NCI-H226 (cell line): ENCODE measurements around the gene C16orf86.
"Not testable (repeated sequence)": the region's sequence is repeated elsewhere in the genome, so short reads cannot be mapped to it uniquely, and the experiment has no call there.

Experiments used
- DNase-seq: peaks from one replicate; pipeline ENCODE4 v3.0.0-alpha.2; 2015

Gene C16orf86

GRCh38 chr16:67668495-67669157 is 2.0 kb downstream of the C16orf86 start:
- no peak for DNase-seq

- no peak for DNase-seq
Observed at GRCh38 chr16:67669499-67670101, 3.0 kb downstream of the C16orf86 start.

GRCh38 chr16:67672306-67672705 is 5.7 kb downstream of the C16orf86 start:
- no peak for DNase-seq

- peak; percentile 45 for DNase-seq
Observed at GRCh38 chr16:67672739-67673662, 6.4 kb downstream of the C16orf86 start.

- no peak for DNase-seq
Observed at GRCh38 chr16:67673712-67674580, 7.3 kb downstream of the C16orf86 start.

GRCh38 chr16:67674851-67675578 is 8.4 kb downstream of the C16orf86 start:
- DNase-seq = no peak

- DNase-seq = no peak
Observed at GRCh38 chr16:67675579-67675935, 8.9 kb downstream of the C16orf86 start.

GRCh38 chr16:67675999-67676398 is 9.4 kb downstream of the C16orf86 start:
- no peak for DNase-seq

- DNase-seq = no peak
Observed at GRCh38 chr16:67676516-67676915, 9.9 kb downstream of the C16orf86 start.

GRCh38 chr16:67676939-67677338 is 10.3 kb downstream of the C16orf86 start:
- no peak for DNase-seq

GRCh38 chr16:67677712-67678111 is 11.1 kb downstream of the C16orf86 start:
- no peak for DNase-seq

- DNase-seq = no peak
Observed at GRCh38 chr16:67678354-67679023, 11.9 kb downstream of the C16orf86 start.

GRCh38 chr16:67679935-67680897 is 13.6 kb downstream of the C16orf86 start:
- DNase-seq = no peak

- no peak for DNase-seq
Observed at GRCh38 chr16:67683767-67684166, 17.2 kb downstream of the C16orf86 start.

GRCh38 chr16:67685388-67686112 is 18.9 kb downstream of the C16orf86 start:
- no peak for DNase-seq

GRCh38 chr16:67693517-67694285 is 27.1 kb downstream of the C16orf86 start:
- not testable (repeated sequence) for DNase-seq

- no peak for DNase-seq
Observed at GRCh38 chr16:67694611-67695010, 28.0 kb downstream of the C16orf86 start.

GRCh38 chr16:67697422-67698185 is 31.0 kb downstream of the C16orf86 start:
- no peak for DNase-seq
